Upper lobe of left lung (tissue), 6 donors: ENCODE results near the gene EDA. TPM values are rescaled to one million over a fixed set of nuclear protein-coding genes. Genes with fewer than 3 reads are reported as not detected.

ENCODE experiments used
- ATAC-seq, 2 donors: fragments of 200-7000 bp; cut with Tn5 transposase; one replicate each; pipeline ENCODE4 v1.9.1; 2022; ENCODE audit warnings: mild to moderate bottlenecking in 2 of 2, moderate library complexity in 2 of 2; ENCODE audit not compliant: low FRiP score in 2 of 2
- DNase-seq, 2 donors: peaks; one replicate each; pipeline ENCODE4 v3.0.0-alpha.2; 2019 to 2020
- H3K27ac ChIP-seq, 4 donors: fragments of 200-600 bp; sonication (generic); one replicate each; pipeline ENCODE4 v1.5.1; 2016 to 2019
- H3K27me3 ChIP-seq, 4 donors: fragments of 200-600 bp; sonication (generic); one replicate each; pipeline ENCODE4 v1.5.1; 2017 to 2019
- H3K36me3 ChIP-seq, 4 donors: fragments of 200-600 bp; sonication (generic); one replicate each; pipeline ENCODE4 v1.5.1; 2016 to 2019
- H3K4me1 ChIP-seq, 4 donors: fragments of 200-600 bp; sonication (generic); one replicate each; pipeline ENCODE4 v1.5.1; 2018 to 2019
- H3K4me3 ChIP-seq, 4 donors: fragments of 200-600 bp; sonication (generic); one replicate each; pipeline ENCODE4 v1.5.1; 2017 to 2019; ENCODE audit warnings: mild to moderate bottlenecking in 2 of 4, moderate library complexity in 1 of 4
- H3K9me3 ChIP-seq, 4 donors: fragments of 200-600 bp; sonication (generic); one replicate each; pipeline ENCODE4 v1.5.1; 2018 to 2019
- EP300 ChIP-seq, 4 donors: sonication (generic); formaldehyde crosslinking; IDR thresholded peaks; one replicate each; pipeline ENCODE4 v1.5.1; 2017; ENCODE audit warnings: antibody characterized with exemption in 4 of 4, control low read depth in 2 of 4
- POLR2A ChIP-seq, 4 donors: fragments of 450-650 bp; IDR thresholded peaks; one replicate each; pipeline ENCODE4 v1.5.1; 2016 to 2017; ENCODE audit warnings: antibody characterized with exemption in 4 of 4, mild to moderate bottlenecking in 2 of 4
- POLR2AphosphoS5 ChIP-seq, 2 donors: sonication (generic); formaldehyde crosslinking; IDR thresholded peaks; one replicate each; pipeline ENCODE4 v1.5.1; 2017; ENCODE audit warnings: antibody characterized with exemption in 2 of 2
- WGBS, 2 donors: methylation state at CpG; one replicate each; pipeline ENCODE4 v1.1.5; 2017 to 2018; 5-methylcytosine and 5-hydroxymethylcytosine counted together
- total RNA-seq, 6 donors: library from RNA; depleted of rRNA in 4 of 6; stranded (reverse); fragments of >200 nt in 4 of 6; gene quantifications; one replicate each; pipeline versions ENCODE4 v1.1.0 to v1.2.1, GENCODE V29; 2016 to 2021
- TF ChIP-seq, protein P1 (sequence below), 6 experiments: fragments of 450-650 bp in 4 of 6; fragments of 200-600 bp in 2 of 6; sonication (generic) in 2 of 6; IDR thresholded peaks; one replicate each; pipeline ENCODE4 v1.5.1; 2016 to 2019; ENCODE audit warnings: antibody characterized with exemption in 6 of 6
- donor health status: DM: no; HTN: no; CAD: no; lungs with moderate emphysema.
- donor health status: DM: no; HTN: yes; CAD: no; lungs with severe emphysema.

The EDA gene
- total RNA-seq, 6 donors from 2014 or later: 3.3 to 16.8 (median 5.9) TPM

DNA sequence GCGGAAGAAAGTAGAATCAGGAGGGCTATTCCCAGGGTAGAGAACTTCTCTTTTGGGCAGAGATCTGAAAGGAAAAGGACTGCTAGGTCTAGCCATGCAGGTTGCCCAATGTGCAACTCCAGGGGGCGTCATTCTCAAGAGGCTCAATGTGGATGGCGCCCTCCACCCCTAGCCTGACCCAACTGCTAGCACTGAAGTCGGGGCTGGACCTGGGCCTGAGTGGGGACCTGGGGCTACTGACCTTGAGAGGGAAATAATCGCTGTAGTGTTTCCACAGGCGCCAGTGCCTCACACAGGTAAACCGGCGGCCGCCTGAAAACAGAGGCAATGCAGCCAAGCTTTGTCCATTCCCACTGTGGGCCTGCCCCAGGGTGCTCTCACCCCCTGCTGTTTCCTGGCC lies 427.8 kb downstream of the EDA start:
- Histone ChIP-seq H3K4me1 (no peaks in the 10 kb centered on the region), H3K27ac (no peak overlapping the region), H3K9me3 (no peaks in the 10 kb centered on the region), H3K27me3 (no peaks in the 10 kb centered on the region), H3K36me3 (no peaks in the 10 kb centered on the region), H3K4me3 (no peak overlapping the region)
- no peak for DNase-seq
- ATAC-seq: no peak
- 83 to 93% methylated on average over 3 to 9 of the region's 9 CpGs for WGBS, 2 donors
- TF ChIP-seq POLR2A (IDR thresholded peaks at IDR 0.05) (no peak), POLR2AphosphoS5 (IDR thresholded peaks at IDR 0.05) (no peak), EP300 (IDR thresholded peaks at IDR 0.05) (no peak)
- TF ChIP-seq, protein P1, sequence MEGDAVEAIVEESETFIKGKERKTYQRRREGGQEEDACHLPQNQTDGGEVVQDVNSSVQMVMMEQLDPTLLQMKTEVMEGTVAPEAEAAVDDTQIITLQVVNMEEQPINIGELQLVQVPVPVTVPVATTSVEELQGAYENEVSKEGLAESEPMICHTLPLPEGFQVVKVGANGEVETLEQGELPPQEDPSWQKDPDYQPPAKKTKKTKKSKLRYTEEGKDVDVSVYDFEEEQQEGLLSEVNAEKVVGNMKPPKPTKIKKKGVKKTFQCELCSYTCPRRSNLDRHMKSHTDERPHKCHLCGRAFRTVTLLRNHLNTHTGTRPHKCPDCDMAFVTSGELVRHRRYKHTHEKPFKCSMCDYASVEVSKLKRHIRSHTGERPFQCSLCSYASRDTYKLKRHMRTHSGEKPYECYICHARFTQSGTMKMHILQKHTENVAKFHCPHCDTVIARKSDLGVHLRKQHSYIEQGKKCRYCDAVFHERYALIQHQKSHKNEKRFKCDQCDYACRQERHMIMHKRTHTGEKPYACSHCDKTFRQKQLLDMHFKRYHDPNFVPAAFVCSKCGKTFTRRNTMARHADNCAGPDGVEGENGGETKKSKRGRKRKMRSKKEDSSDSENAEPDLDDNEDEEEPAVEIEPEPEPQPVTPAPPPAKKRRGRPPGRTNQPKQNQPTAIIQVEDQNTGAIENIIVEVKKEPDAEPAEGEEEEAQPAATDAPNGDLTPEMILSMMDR (IDR thresholded peaks at IDR 0.05): no peak

DNA sequence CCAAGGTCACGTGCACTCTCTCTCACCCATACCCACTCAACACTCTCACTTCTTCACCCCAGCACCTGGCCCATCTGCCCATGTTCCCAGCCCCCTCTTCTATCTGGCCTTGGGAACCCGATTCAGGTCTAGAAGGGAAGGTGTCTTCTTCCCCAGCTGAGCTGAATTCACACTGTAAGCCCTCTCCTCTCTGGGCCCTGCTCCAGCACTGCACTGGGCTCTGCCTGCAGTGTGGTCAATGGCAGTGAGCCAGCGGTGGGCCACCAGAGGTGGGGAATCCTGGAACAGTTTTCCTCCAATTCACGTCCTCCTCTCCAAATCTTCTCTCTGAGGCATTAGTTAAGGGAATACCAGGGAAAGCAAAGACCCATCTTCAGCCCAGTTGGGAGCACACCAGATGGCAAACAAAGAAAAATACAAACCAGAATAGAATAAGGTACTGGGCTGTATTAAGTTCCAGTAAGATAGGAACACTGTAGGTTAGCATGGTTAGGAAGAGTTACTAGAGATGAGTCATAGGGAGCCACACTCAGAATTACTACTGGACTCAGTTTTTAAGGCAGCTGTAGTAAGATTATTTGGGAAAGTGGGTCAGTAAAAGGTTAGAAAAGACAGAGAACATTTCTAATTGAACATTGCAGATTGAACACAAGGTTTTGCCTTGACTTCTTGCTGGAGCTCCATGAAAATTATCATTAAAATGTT lies 428.8 kb downstream of the EDA start:
- Histone ChIP-seq H3K4me1 (no peaks in the 10 kb centered on the region), H3K27me3 (no peaks in the 10 kb centered on the region), H3K27ac (no peak overlapping the region), H3K4me3 (no peak overlapping the region), H3K9me3 (no peaks in the 10 kb centered on the region), H3K36me3 (no peaks in the 10 kb centered on the region)
- 60 to 84% methylated on average over 4 of the region's 4 CpGs for WGBS, 2 donors
- no peak for ATAC-seq
- no peak for DNase-seq
- TF ChIP-seq POLR2A (IDR thresholded peaks at IDR 0.05) (no peak), EP300 (IDR thresholded peaks at IDR 0.05) (no peak), POLR2AphosphoS5 (IDR thresholded peaks at IDR 0.05) (no peak)
- TF ChIP-seq, protein P1 (IDR thresholded peaks at IDR 0.05): no peak

- Histone ChIP-seq H3K9me3 (no peaks in the 10 kb centered on the region), H3K4me1 (no peaks in the 10 kb centered on the region), H3K36me3 (no peaks in the 10 kb centered on the region), H3K27ac (no peak overlapping the region), H3K4me3 (no peak overlapping the region), H3K27me3 (no peaks in the 10 kb centered on the region)
- DNase-seq (no peak), ATAC-seq (no peak)
- no peak for TF ChIP-seq EP300 (IDR thresholded peaks at IDR 0.05)
Observed at GRCh38 chrX:70046978-70047377, 431.1 kb downstream of the EDA start.

GRCh38 chrX:70049406-70049805 lies 433.5 kb downstream of the EDA start:
- Histone ChIP-seq H3K27ac (no peak overlapping the region), H3K36me3 (no peaks in the 10 kb centered on the region), H3K27me3 (no peaks in the 10 kb centered on the region), H3K4me3 (no peak overlapping the region), H3K4me1 (no peaks in the 10 kb centered on the region), H3K9me3 (no peaks in the 10 kb centered on the region)
- TF ChIP-seq, protein P1 (IDR thresholded peaks at IDR 0.05): no peak
- ATAC-seq (no peak), DNase-seq (no peak)
- WGBS, 2 donors: 75% methylated on average over 3 of the region's 3 CpGs; no CpG with 5 or more reads in 1 of the 2 donors

GRCh38 chrX:70049925-70050324 lies 434.0 kb downstream of the EDA start, which contains the start of gene AWAT2:
TSS of gene AWAT2 (minus strand) at chrX:70049938. CDS start at chrX:70049932, 6 bp downstream.
- DNase-seq: peak in 1 of 2 donors; percentile 22
- WGBS, 2 donors: 53 to 85% methylated on average over 2 to 4 of the region's 4 CpGs
- Histone ChIP-seq H3K27ac (no peak within 1 kb of the TSS), H3K27me3 (no peaks in the 10 kb centered on the region), H3K36me3 (no peaks in the 10 kb centered on the region), H3K4me1 (no peaks in the 10 kb centered on the region), H3K4me3 (no peak within 1 kb of the TSS), H3K9me3 (no peaks in the 10 kb centered on the region)
- TF ChIP-seq POLR2AphosphoS5 (IDR thresholded peaks at IDR 0.05): no peak
- TF ChIP-seq, protein P1 (IDR thresholded peaks at IDR 0.05): no peak
- TF ChIP-seq EP300 (IDR thresholded peaks at IDR 0.05): no peak
- no peak for TF ChIP-seq POLR2A (IDR thresholded peaks at IDR 0.05)
- ATAC-seq: no peak
